HG03039 (cell line): ENCODE measurements around the gene CATSPER2.
"Not testable (repeated sequence)": the region's sequence is repeated elsewhere in the genome, so short reads cannot be mapped to it uniquely, and the experiment has no call there.

ENCODE experiments used
- ATAC-seq: cut with Tn5 transposase; IDR thresholded peaks from one replicate; pipeline ENCODE4 v1.9.1; 2021; ENCODE audit warnings: mild to moderate bottlenecking, moderate library complexity; ENCODE audit not compliant: unreplicated experiment

Gene CATSPER2

DNA sequence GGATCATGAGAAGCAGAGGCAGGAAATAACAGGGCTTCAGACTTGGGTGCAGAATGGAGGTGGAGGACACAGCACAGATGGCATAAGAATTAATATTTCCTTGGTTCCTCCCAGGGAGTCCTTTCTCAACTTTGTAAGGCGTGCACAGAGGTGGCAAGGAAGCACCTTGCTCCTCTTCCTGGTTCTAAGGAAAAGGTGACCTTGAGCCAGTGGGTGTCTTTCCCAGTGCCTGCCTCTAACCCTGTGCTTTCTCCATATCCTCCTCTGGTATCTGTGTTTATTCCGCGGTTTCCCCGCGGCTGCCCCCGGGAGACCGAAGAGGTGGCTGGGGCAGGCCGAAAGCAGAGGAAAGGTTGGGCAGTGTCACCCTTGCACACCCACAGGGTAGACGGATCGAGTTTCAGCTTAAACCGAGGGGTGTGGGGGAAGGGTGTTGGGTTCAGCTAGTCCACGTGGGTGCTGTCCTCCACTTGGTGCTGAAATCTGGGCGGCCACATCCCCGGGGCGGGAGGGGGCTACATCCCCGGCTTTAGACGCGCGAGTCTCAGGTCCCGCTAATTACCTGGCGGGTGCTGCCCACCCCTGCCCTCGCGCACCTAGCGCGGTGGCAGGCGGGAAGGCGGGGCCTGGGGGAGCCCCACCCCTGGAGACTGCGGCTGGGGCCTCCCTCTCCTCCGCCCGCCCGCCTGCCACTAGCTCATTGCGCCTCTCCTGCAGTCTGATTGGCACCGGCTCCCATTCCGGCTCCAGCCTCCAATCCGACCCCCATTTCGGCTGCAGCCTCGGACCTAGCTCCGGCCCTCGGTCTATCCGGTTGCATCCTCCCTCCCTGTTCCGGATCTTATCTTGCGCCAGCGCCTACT is 55.1 kb downstream of the CATSPER2 start, which contains the start of gene CKMT1B:
Gene CKMT1B (plus strand): TSS at position 700 of the 863 bp plus-strand sequence. CDS start 192 bp downstream, outside the sequence.
- not testable (repeated sequence) for ATAC-seq

DNA sequence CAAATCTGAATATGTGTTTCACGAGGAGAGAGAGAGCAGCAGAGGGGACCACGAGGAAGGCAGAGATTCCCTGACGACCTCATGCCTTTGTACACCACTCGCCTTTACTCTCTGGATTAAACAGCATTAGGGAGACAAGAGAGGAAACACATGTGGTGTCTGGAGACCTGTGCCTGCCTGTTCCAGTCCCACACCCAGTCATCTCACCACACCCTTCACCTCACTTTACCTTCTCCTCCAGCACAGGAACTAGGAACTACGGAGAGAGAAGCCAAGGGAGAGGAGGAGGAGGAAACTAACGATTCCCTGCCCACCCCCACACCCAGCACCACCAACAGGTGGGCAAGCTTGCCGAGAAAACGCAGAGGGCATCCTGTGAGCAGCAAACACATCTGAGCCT is 55.8 kb downstream of the CATSPER2 start:
- not testable (repeated sequence) for ATAC-seq

DNA sequence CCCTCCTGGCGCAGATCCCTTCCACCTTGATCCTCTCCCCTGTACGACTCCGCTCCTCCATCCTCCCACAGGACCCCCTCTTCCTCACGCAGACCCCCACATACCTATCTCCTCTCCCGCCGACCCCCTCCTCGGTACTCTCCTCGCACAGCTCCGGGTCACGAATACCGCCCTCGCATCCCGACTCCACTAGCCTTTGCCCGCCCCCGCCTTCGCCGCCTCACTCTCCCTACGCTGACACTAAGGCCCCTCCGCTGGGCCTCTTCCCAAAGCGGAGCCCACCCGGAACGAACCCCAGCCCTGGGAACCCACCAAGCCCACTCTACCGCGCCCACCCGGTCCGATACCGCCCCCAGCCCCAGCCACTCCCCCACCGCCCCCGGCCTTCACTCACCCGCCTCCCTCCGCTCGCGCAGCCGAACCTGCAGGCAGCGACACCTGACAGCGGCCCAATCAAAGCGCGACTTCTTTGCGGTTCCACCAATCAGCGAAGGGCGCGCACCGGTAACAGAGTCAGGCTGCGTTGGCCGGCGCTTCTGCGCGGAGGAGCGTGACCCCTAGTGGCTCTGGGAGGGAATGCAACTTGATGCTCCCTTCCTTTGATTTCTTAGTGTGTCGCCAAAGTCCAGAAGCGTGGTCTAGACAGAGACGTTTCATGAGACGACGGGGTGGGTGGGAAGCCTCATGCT is 58.7 kb downstream of the CATSPER2 start, which contains the start of gene PPIP5K1:
Gene PPIP5K1 (minus strand): TSS at position 431 of the 689 bp plus-strand sequence. CDS start 5,704 bp downstream, outside the sequence.
- ATAC-seq, result peak; percentile 93
